HG02870 (cell line): ENCODE results near the gene ZMYND10.
"Not testable (repeated sequence)": the region's sequence is repeated elsewhere in the genome, so short reads cannot be mapped to it uniquely, and the experiment has no call there.

Experiments
- ATAC-seq: cut with Tn5 transposase; IDR thresholded peaks from one replicate; pipeline ENCODE4 v1.9.1; 2021; ENCODE audit warnings: mild to moderate bottlenecking, moderate library complexity; ENCODE audit not compliant: unreplicated experiment

Gene ZMYND10

DNA sequence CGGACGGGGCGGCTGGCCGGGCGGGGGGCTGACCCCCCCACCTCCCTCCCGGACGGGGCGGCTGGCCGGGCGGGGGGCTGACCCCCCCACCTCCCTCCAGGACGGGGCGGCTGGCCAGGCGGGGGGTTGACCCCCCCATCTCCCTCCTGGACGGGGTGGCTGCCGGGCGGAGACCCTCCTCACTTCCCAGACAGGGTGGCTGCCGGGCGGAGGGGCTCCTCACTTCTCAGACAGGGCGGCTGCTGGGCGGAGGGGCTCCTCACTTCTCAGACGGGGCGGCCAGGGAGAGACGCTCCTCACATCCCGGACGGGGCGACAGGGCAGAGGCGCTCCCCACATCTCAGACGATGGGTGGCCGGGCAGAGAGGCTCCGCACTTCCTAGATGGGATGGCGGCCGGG is 33.5 kb downstream of the ZMYND10 start:
- not testable (repeated sequence) for ATAC-seq

DNA sequence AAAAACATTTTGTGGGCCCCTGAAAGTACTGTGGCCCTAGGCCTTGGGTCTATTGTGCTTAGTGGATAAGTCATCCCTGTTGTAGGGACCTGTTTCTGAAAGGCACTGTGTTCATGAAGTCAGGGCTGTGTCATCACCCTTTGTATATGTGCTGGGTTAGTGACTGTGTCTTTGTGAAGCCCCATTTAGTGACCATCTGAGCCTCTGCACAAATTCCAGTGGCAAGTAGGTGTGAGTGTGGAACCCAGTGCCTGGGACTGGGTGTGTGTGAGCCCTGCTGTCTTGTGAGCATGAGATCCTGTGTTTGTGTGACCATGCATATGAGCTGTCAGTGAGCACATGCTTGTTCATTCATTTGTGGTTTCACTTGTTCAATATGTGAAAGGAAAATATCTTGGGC is 40.9 kb downstream of the ZMYND10 start:
- ATAC-seq: no peak

DNA sequence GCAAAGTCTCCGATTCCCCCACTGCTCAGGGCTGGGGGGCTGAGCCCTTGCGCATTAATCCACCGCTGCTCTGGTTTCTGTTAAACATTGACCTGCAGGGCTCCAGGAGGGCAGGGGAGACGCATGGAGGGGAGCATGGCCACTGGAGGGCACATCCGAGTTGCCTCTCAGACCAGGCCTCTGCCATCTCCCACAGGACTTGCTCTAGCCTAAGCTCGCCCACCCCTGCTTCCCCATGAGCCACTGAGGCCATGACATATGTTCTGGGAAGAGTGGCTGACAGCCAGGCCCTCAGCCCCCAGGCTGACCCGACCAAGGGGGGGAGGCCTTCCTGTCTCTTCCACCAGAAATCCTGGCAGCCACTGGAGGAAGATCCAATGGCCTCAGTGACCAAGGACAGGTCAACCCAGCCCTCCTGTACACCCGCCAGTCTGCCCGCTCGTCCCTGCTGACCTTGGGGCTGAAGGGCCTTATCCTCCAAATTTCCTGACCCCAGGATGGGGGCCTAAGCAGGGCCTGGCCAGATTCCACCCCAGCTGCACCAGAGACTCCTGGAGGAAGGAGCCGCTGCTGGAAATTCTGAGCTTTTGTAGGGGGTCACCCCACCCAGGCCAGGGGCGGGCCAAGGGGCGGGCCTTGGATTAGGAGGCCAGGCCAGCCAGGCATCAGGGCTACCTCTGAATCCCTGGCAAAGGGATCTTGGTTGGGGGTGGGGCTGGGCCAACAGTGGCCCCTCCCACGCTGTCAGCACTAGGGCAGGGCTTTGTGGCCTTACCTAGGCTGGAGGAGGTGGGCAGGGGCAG is 42.3 kb downstream of the ZMYND10 start, which contains the start of gene HYAL1:
Gene HYAL1, minus strand, starts transcription at position 562 of the 803 bp plus-strand sequence. CDS start 618 bp downstream, outside the sequence.
- no peak for ATAC-seq

DNA sequence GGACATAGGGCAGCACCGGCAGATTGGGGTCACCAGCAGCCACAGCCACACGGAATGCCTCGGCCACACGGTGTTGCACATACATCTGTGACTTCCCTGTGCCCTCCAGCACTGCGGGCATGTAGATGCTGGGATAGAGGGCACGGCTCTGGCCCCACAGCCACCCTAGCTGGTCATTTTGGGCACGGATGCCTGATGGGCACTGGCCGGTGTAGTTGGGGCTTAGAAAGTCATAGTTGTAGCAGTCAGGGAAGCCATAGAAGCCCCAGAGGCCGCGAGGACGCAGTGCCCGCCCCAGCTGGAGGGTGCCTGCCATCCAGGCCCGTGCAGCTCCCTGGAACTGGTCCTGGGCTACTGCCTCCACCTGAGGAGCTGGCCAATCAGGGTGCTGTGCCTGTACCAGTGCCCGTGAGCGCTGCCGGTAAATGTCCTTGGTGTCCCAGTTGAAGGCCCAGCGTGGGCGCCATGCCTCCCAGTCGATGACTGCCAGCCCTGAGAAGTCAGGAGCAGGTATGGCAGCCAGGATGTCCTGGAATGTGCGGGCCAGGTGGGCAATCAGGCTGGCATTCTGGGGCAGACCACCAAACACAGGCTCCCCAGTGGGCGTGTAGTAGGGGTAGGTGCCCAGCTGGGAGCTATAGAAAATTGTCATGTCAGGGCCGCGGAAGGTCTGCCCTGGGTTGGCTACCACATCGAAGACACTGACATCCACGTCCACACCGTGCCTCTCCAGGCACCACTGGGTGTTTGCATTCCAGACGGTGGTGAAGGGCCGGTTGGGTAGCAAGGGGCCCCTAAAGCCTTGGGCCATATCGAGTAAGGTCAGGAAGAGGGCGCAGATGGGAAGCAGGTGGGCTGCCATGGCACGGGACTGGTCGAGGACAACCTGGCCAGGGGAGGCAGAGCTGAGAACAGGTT is 43.2 kb downstream of the ZMYND10 start:
- no peak for ATAC-seq

DNA sequence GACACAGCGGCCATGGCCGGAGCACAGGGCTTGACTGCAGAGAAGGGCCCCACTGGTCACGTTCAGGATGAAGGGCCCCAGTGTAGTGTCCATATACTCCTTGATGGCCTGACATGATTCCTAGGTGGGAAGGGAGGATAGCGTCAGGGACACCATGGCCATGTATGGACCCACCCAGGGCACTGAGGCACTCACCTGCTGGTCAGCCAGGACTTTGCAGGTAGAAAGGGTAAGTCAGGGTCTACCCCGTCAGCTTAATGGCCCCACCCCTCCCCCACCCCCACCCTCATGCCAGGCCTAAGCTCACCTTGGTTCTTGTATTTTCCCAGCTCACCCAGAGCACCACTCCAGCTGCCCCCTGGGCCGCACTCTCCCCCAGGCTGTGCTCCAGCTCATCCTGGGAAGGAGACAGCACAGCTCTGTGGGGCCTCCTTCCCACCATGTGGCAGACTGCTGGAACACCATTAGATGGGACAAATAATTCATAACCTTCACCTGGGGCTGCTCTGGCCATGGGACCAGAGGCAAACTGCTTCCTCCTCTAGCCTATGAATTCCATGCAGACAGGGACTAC is 44.8 kb downstream of the ZMYND10 start:
- ATAC-seq: no peak

DNA sequence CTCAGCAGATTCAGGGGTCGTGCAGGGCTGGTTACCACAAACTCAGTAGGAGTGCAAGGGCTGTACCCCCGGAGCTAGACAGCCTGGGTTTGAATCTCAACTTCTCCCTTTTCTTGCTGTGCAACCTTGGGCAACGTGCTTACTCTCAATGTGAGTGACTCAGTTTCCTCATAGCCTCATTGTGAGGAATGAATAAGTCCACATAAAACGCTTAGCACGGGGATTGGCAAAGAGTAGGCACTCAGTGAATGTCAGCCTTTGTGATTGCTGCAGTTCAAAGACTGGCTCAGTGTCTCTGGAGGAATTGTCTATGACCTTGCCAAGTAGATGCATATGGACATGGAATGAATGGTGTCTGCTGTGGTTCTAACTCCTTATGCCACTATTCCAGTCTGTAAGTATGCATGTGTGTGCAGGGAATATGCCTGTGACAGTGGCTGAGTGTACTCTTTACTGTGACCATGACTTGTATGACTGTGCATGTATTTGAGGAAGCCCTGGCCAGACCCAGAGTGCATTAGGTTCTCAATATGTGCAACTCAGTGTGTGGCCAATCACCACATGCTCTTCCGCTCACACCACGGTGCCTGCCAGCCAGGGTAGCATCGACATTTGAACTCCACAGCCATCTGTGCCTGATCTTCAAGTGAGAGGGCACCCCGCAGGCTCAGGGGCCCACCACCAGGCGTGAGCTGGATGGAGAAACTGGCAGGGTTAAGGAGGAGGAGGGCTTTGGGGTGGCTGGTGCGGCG is 45.4 kb downstream of the ZMYND10 start:
- ATAC-seq: no peak

DNA sequence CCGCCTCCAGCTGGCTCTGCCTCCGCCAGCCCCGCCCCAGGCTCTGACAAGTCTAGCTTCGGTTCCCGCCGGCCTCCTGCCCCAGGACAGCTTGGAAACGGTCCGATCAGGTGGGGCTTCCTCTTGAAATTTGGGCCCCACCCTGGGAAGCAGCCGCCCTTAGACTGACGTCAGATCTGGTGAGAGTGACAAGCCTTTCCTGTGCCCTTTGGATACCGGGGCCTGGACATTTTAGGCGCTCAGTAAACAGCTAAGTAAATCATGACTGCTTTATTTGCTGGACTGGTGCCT is 45.9 kb downstream of the ZMYND10 start:
- no peak for ATAC-seq

DNA sequence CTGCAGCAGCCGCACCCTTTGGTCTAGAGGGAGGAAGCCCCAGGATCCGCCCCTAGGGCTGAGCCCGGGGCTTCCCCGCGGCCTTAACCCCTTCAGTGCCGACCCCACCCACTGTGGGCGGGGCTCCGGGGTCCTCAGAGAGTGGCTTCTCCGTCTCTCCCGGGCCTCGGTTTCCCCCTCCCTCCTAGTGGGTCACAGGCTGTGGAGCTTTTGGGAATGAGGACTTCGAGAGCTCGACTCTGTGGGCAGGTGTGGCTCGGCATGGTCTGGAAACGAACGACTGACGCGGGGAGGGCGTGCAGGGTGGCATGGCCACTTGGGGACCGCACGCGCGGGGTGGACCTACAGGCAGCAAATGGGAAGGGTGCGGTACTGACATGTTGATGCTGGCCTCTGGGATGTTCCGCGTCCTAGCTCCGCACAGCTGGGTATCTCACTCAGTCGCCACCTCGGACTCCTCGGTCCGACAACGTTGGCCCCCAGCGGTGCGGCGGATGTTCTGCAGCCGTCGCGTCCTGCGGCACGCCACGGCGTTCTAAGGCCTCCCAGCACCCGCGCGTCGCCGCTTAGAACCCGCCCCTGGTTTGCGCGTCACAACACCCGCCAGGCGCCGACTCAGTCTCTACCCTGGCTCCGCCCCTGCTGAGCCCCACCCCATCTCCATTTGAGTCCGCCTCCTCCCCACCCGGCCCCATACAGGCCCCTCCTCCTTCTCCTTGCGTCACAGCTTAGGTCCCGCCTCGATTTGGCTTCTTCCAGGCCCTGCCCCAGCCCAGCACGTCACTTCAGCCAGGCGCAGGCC is 46.5 kb downstream of the ZMYND10 start, which contains the start of the genes HYAL3 and NAA80:
Gene HYAL3, minus strand, starts transcription at position 570 of the 802 bp plus-strand sequence. CDS start 3,803 bp downstream, outside the sequence.
Gene NAA80, minus strand, starts transcription at position 570 of the 802 bp plus-strand sequence. CDS start 1,942 bp downstream, outside the sequence.
- peak; percentile 89 for ATAC-seq

DNA sequence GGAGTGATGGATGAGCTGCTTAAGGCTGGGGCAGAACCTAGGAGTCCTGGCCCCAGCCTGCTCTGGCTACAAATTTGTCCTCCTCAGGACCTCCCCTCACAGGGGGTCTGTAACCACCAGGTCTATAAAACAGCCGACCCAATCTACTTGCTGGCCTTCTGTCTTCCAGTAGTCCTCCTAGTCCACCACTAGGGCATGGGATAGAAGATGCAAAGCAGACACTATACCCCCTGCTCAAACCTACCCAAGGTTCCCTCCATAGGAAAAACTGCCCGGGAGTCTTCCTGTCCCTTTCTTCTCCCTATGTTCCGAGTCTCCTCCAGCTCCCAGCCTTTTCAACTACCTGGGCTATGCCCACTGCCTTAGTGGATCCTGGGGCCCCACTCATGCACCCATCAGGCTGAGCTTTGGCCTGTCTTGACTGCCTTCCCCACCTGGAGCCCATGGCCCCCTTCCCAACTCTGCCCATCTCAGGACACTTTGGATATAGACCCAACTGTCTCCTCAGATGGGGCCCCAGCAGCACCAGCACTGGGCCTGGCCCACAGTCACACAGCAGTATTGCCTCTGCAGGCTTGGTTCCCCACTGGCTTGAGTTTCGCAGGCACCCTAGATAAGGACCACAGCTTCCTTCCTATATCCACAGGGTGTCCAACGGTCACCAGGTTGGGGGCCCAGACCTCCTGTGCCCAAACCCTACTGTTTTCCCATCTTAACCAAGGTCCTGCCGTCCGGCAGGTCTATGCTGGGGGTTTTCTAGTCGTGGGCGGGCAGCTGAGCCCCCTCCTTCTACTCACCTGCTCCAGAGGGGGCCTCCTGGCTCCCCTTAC is 47.4 kb downstream of the ZMYND10 start:
- no peak for ATAC-seq

DNA sequence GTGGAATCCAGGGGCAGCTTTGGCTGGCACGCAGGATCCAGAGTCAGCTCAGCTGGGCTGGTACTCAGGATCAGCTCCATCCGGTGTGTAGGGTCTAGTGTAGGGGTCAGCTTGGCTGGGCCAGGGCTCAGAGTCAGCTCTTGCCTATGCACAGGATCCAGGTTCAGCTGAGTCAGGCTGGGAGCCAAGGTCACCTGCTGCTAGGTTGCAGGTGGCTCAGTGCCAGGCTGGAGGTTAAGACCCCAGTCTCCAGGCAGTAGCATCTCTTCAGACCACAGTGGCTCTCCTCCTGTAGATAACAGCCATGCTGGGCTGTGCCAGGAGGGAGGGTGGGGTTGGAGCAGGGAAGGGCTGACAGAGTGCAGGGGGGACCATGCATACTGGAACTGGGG is 48.2 kb downstream of the ZMYND10 start:
- no peak for ATAC-seq

DNA sequence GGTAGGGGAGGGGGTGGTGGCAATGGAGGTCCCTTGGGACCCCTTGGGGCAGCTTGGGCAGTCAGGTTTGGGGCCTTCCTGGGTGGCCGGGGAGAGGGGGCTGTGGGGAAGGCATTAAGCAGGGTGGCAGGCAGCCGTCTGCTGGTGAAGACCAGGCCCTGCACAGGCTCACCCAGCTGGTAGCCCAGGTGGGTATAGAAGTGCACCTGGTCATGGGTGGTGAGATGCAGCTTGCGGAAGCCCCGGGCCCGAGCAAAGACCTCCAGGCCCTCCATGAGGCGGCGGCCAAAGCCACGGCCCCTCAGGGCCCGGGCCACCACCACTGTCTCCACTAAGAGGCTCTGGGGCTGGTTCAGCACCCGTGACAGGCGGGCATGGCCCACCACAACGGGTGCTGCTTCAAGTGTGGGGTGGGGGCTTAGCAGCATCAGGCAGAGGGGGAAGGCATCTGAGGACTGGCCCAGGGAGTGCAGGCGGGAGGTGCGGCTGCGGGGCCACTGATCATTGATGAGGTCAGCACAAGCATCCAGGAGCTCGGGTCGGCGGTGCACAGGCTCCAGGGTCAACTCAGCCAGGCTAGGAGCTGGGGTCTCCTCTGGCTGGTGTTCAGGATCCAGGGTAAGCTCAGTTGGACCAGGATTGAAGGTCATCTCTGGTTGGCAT is 48.7 kb downstream of the ZMYND10 start:
- ATAC-seq: no peak

DNA sequence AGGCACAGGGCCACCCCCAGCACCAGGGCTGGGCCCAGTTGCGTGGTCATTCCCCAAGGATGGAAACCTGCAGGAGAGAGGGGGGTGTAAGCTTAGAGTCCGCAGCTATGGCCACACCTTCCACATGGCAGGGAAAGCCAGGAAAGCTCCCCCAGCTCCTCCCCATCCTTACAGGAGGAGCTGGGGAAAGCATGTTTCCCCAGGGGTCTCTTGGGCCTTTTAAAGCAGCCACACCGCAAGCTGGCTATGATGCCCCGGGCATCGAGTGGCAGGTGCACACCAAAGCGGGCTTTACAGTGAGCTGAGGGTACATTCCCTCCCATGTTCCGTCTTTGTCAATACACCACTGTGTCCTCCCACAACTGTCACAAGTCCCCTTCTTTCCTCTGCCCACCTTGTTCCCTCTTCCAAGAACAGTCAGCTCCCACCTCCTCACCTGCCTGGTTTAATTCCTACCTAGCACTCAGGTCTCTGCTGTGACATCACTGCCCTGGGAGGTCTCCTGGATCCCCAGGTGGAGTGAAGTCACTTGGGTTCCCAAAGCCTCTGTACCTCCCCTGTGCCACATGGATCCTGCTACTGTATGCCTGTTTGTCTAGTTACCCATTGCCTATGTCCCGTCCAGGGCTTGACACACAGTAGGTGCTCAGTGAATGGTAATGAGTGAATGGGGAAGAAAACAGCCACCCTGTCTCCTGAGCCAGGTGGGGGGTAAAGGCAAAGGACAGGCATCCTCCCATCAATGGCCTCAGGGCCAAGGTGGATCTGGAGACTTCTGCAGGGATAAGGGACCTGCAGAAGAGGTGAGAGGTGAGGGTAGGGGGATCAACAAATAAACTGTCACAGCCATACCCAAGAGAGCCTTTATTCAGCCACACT is 49.7 kb downstream of the ZMYND10 start:
- ATAC-seq: no peak

DNA sequence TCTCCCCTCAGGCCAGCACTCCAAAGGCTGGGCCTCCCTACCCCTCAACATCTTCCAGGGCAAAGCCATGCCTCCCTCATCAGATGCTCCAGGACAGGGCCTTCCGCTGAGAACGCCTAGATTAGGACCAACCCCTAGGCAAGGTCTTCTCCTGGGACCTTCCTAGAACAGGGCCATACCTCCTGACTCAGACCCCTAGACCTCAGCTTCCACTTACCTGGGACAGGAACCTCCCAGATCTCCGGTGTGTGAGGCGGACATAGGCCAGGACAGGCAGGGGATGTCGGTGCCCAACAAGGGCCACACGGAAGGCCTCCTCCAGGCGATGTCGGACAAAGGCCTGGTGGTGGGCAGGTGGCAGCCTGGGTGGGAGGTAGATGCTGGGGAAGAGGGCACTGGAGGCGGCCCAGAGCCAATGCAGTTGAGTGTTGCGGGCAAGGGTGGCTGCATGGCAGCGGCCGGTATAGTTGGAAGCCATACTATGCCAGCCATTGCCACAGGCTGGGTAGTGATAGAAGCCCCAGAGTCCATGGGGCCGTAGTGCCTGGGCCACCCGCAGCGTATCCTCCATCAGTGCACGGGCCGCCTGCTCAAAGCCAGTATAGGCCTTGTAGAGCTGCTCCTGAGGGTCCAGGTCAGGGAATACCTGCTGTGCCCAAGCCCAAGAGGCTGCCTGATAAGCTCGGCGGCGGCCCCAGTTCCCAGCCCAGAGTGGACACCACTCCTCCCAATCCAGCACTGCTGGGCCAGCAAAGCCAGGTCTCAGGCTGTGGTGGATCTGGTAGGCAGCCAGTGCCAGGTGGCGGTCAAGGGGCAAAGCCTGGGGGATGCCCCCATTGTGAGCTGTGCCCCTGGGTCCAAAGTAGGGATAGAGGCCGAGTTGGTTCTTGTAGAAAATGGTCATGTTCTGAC is 50.8 kb downstream of the ZMYND10 start:
- no peak for ATAC-seq

DNA sequence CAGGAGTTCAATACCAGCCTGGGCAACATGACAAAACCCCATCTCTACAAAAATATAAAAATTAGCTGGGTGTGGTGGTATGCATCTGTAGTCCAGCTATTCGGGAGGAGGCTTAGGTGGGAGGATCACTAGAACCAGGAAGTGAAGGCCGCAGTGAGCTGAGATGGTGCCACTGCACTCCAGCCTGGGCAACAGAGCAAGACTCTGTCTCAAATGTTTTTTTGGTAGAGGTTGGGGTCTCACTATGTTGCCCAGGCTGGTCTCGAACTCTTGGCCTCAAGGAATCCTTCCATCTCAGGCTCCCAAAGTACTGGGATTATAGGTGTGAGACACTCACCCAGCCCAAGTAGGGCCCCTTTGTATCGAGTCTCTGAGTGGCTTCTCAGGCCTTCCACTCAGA is 51.4 kb downstream of the ZMYND10 start:
- no peak for ATAC-seq

DNA sequence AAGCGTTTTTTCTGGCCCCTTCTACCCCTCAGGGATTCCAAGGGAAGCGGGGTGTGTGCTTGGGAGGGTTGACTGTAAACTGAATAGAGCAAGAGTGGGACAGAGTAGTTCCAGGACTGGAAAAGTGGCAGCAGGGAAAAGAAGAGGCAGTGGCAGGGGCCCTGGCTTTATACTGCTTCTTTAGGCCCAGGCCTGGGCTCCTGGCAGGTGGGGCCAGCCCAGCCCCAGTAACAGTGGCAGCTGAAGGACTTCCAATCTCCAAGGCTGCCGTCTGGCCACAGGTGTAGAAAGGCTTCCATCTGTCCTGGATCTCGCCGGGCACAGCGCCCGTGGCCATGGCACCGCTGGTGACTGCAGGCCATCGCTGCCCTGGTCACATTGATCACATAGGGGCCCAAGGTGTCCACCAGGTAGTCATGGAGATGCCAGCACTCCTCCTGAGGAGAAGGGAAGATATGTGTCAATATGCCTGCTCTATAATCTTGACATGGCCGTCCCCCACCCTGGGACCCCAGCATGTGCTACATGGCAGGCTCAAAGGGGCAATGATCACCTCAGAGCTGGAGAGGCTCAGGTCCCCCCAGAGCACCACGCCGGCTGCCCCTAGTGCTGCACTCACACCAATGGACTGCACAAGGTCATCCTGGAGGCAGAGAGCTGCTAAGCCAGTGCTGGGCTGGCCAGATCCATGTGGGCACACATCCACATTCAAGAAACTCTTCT is 52.3 kb downstream of the ZMYND10 start:
- no peak for ATAC-seq
